Kasumi-1 (cell line): Measurements from ENCODE around the gene LEMD2.

Source experiments
- DNase-seq, 2 experiments: peaks; one replicate each; lab custom pipeline; 2025; lab: John Stamatoyannopoulos, UW

LEMD2 gene

DNA sequence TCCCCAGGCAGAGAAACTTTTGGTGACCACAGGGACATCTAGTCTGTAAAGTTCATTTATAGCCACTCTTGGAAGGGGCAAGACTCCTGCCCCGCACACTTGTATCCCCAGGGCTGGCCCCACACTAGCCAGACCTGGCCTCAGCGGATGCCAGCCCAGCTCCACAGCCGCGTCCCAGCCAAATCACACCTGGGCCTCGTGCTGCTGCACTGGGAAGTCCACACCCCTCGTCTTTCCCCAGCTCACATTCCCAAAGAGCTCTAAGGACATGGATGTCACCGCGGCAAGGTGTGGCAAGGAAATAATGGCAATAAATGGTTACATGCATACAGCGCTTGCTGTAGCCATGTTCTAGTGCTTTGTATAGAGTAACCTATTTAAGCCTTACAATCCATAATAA is 50.8 kb downstream of the LEMD2 start:
- DNase-seq, result no peak

GRCh38 chr6:33737267-33738026 is 51.5 kb downstream of the LEMD2 start:
- no peak for DNase-seq

DNA sequence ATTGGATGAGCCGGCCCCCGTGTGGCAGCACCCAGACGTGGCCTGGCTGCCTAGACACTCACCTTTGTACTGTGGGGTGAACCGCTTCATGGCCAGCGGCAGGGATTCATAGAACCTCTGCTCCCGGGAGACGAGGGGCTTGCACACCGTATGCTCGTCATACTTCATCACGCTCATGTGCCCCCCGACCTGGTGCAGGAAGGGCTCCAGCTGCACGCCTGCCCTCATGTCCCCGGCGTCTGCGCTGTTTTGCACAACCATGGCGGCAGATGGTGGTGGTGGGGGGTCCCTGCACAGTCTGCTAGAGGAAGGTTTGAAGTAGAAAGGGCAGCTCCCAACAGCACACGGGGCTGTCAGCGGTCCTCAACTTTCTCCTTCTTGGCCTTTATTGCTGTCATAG is 53.7 kb downstream of the LEMD2 start:
- no peak for DNase-seq

GRCh38 chr6:33733709-33734007 is 55.3 kb downstream of the LEMD2 start:
- DNase-seq, result no peak

- no peak for DNase-seq
Observed at GRCh38 chr6:33732817-33733708, 55.9 kb downstream of the LEMD2 start.

- no peak for DNase-seq
Observed at GRCh38 chr6:33732385-33732784, 56.5 kb downstream of the LEMD2 start.

DNA sequence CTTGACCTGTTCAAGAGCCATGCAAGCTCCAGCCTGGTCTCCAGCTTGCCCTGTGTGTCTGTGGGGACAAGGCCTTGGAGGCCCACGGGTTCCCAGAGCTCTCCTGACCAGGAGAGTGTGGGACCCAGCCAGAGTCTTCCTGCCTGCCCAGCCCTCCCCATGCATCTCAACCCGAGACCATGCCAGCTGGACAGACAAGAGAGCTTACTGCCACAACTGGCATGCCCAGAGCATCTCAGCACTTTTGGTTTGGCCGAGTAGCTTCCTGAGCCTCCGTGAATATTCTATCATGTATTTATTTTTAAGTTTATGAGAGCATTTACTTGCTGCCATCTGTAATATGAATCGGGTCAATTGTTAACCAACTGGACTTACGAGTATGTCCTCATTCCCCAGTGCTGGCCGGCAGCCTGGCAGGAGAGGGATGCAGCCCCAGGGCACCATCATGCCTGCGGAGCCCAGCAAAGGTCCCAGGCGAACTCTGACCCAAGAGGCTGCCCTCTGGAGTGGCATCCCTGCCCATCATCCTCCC is 57.1 kb downstream of the LEMD2 start:
- no peak for DNase-seq

DNA sequence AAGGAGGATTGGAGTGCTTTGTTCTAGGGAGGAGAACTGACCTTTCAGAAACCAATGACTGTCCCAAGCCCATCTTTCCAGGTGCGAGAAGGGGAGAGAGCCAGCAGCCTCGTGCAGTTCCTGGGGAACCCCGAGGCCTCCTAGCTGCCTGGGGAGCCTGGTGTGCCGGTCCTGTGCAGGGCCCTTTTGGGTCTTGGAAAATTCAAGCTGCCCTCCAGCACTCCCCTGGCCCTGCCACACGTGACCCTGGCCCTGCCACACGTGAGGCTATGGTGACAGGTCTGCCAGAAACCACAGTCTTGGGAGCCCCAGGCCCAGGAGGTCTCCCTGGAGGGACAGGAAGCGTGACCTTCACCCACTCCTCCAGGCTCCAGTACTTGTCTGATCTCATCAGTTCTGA is 57.9 kb downstream of the LEMD2 start:
- no peak for DNase-seq

GRCh38 chr6:33730611-33731010 is 58.3 kb downstream of the LEMD2 start:
- no peak for DNase-seq

DNA sequence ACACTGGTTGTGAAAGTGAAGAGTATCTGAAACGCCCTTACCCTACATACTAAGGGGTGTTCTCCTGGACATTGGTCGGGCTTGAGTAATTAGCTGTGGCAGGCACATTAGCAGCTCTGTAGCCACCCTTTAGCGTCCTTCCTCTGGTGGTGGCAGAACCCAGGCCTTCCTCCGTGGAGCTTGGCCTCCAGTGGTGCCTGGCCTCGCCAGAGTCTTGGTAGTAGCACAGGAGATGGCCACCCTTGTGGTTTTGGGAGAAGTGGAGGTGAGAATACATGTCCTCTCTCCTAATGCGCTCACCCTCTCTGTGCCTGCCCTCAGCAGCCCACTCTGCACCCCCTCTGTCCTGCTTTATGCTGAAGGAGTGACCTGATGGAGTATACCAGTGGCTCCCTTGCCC is 59.9 kb downstream of the LEMD2 start:
- no peak for DNase-seq

- DNase-seq, result no peak
Observed at GRCh38 chr6:33728438-33728837, 60.5 kb downstream of the LEMD2 start.

DNA sequence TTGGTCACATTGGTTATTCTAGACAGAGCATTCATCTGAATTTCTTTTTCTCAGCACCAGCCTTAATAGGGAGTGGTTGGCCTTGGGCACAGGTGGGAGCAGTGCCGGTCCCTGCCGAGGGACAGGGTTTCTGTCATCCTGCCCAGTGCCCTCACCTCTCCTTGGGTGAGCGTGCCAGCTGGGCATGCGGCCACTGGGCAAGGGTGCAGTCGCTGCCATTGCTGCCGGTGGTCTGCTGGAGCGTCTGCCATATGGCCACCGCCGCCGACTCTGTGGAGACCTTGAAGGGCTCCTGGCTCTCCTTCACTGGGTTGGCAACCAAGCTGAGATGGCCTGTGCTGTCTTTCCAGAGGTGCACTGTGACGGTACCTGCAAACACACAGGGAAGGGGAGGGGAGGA is 61.0 kb downstream of the LEMD2 start:
- DNase-seq, result no peak

GRCh38 chr6:33727126-33727525 is 61.8 kb downstream of the LEMD2 start:
- DNase-seq, result no peak

GRCh38 chr6:33726696-33727095 is 62.2 kb downstream of the LEMD2 start:
- no peak for DNase-seq

DNA sequence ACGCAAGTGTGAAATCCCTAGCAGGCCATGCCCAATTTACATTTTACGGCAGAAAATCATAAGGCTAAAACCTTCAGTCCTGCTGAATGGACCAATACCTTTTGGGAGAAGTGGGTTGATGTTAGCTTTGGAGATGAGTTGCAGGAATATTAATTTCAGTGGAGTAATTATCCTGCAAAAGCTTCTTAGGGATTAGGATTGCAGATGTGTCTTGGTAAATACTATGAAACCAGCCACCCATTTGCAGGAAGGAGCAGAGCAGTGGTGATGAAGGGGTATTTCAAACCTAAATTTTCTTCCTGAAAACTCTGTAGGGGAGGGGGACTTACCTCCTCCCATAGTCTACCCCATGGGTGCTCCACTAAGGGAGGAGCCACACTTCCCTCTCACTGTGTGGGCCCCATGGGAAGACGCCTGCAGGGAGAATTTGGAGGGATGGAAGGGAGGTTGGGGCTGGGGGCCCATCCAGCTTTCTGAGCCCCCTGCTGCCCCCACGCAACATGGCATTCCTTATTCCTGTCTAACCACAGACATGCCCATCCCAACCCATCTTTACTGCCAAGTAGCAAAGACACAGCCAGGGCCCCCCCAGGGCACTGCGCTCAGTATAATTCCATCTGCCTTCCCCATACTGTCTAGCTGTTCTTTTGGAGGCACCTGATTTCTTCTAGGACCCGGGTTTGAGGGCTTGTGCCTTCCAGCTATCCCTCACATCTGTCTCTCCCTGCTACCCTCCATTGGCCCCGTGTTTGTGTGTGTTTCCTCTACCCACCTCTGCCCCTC is 62.8 kb downstream of the LEMD2 start:
- DNase-seq, result no peak

DNA sequence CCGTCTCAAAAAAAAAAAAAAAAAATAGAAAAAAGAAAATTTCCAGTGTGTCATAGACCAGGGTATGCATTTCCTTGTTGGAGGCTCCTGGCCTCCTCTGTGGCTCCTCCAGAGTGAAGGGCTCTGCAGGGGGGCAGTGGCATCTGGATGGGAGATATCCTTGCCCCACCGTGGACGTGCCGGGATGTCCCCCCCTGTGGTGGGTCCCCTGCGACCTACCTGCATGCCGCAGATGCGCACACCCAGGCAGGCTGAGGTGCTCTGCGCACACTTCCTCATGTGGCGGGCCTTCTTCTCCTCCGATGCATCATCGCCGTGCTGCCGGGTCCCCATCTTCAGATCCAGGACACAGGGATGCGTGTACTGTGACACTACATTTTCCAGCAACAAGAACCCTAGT is 63.7 kb downstream of the LEMD2 start:
- no peak for DNase-seq

DNA sequence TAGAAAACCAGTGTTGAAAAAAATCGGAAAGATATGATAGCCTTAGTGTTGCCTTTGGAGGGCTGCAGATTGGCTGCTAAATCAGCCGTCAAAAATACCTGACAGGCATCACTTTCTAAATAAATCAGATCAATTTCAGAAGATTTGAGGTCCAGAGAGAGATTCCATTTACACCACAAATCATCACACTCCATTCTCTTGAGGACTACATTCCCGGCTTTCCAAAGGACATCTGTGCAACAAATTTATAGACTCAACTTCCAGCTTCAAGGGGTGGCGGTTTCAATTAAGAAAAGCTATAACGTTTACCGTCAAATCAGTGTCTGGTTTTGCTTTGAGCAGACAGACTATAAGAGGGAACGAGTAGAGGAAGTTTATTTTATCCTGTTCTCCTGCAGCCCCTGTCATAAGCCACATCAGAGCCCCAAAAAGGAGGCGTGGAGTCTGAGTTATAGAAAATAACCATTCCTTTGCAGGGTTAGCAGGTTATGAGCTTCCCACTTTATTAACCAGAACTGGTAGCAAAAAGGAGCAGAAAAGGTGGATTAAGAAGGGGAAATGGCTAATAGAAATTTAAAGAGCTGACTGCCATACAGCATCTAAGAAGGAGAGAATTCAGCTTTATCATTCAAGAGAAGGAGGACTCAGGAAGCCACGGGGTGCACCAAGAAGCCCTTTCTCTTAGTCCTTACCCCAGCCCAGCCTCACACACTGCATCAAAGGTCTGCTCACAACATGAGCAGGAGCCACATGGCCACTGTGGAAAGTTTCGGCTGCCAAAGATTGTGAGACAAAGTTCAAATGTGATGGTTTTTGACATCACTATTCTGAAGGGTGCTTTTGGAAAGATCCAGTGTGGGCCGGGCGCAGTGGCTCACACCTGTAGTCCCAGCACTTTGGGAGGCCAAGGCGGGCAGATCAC is 64.6 kb downstream of the LEMD2 start:
- DNase-seq, result no peak

DNA sequence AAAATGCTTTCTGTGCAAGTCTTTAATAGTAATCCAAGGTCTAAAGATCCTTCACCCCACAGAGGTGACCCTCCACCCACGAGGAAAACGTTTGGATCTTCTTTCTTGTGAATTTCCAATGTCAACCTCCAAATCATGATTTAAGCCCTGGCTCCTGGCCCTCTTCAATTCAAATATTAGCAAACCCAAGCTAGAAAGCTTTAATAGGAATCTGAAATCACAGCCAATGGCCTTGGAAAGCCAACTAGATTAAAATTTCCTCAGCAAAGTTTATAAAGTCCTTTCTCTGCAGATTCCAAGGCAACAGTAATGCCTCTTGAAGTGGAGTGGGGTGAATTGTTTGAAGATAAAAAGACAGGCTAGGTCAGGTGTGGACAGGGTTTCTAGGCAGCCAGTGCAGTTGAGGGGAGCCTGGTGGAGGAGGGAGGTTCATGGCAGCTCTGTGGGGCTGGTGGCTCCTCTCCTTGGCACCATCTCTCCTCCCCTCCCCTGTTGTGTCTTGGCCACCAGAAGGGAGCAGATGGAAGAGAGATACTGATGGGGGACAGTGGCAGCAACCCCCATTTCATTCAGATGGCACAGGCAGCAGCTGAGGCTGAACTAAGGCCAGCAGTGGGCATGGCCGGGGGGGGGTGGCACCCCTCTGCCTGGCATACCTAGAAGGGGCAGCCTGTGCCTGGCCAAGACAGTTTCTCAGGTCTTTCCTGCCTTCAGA is 65.4 kb downstream of the LEMD2 start:
- DNase-seq, result no peak

GRCh38 chr6:33722103-33722623 is 66.8 kb downstream of the LEMD2 start:
- DNase-seq, result no peak

DNA sequence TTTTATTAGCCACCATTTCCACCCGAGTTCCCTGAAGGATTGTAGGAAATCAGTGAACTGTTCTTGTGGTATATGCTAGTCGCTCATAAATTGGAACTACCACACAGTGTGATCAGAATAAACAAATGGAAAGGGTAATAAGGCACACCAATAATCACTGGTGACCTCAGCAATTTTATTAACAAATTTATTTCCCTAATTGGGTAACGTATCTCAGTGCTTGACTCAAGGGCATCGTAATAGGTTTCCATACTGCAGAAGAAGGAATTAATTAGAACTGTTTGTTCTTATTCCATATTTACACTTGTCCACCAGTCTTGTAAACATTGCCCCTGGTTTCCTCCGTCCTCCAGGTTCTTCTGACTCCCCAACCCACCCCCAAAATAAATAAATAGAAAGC is 67.4 kb downstream of the LEMD2 start:
- DNase-seq, result no peak
